Liver (tissue), 9 donors: ENCODE data around the gene PDE4B. TPM values are rescaled to one million over a fixed set of nuclear protein-coding genes. Genes with fewer than 3 reads are reported as not detected.

ENCODE experiments used
- DNase-seq: peaks from one replicate; pipeline ENCODE4 v3.0.0-alpha.2; 2017; ENCODE audit warnings: low spot score
- H3K27ac ChIP-seq, 2 donors: one replicate each; pipeline ENCODE4 v1.7.0; 2013; ENCODE audit warnings: inconsistent platforms in 2 of 2, low read length in 2 of 2, control low read depth in 1 of 2, low read depth in 1 of 2, mild to moderate bottlenecking in 1 of 2
- H3K27me3 ChIP-seq, 4 donors: one replicate each; pipeline versions ENCODE4 v1.6.1 to v1.7.0; 2013; ENCODE audit warnings: low read length in 3 of 4, inconsistent platforms in 1 of 4, mild to moderate bottlenecking in 1 of 4, moderate library complexity in 1 of 4; ENCODE audit not compliant: control insufficient read depth in 4 of 4, insufficient read depth in 4 of 4
- H3K36me3 ChIP-seq, 4 donors: one replicate each; pipeline versions ENCODE4 v1.6.1 to v1.7.0; 2013; ENCODE audit warnings: low read length in 3 of 4, mild to moderate bottlenecking in 3 of 4, low read depth in 1 of 4, moderate library complexity in 1 of 4; ENCODE audit not compliant: control insufficient read depth in 4 of 4, insufficient read depth in 3 of 4
- H3K4me1 ChIP-seq, 4 donors: one replicate each; pipeline versions ENCODE4 v1.6.1 to v1.7.0; 2013; ENCODE audit warnings: low read length in 3 of 4, mild to moderate bottlenecking in 3 of 4, moderate library complexity in 1 of 4; ENCODE audit not compliant: control insufficient read depth in 4 of 4, insufficient read depth in 4 of 4
- H3K4me3 ChIP-seq, 3 donors: one replicate each; pipeline versions ENCODE4 v1.6.1 to v1.7.0; 2013; ENCODE audit warnings: low read length in 3 of 3, control low read depth in 1 of 3, low read depth in 1 of 3, mild to moderate bottlenecking in 1 of 3
- H3K9ac ChIP-seq, 2 donors: one replicate each; pipeline ENCODE4 v1.7.0; 2013; ENCODE audit warnings: low read length in 2 of 2, mild to moderate bottlenecking in 2 of 2, moderate library complexity in 2 of 2, control low read depth in 1 of 2, low read depth in 1 of 2
- H3K9me3 ChIP-seq, 4 donors: one replicate each; pipeline versions ENCODE4 v1.6.1 to v1.7.0; 2013; ENCODE audit warnings: low read length in 3 of 4; ENCODE audit not compliant: control insufficient read depth in 4 of 4
- EGR1 ChIP-seq, 2 donors: IDR thresholded peaks; 2 replicates each; pipeline ENCODE4 v1.6.1; 2016 to 2018; ENCODE audit warnings: antibody characterized with exemption in 2 of 2, low read depth in 2 of 2
- FOXA1 ChIP-seq: IDR thresholded peaks from 2 replicates; pipeline ENCODE4 v1.6.1; 2016; ENCODE audit warnings: antibody characterized with exemption
- FOXA2 ChIP-seq: IDR thresholded peaks from 2 replicates; pipeline ENCODE4 v1.6.1; 2016; ENCODE audit warnings: antibody characterized with exemption
- HNF4A ChIP-seq, 2 donors: conservative IDR thresholded peaks; 2 replicates each; pipeline ENCODE4 v1.6.1; 2016; ENCODE audit warnings: antibody characterized with exemption in 2 of 2, mild to moderate bottlenecking in 2 of 2
- HNF4G ChIP-seq: IDR thresholded peaks from 2 replicates; pipeline ENCODE4 v1.6.1; 2016; ENCODE audit warnings: antibody characterized with exemption
- JUND ChIP-seq, 2 donors: IDR thresholded peaks; 2 replicates each; pipeline ENCODE4 v1.6.1; 2016; ENCODE audit warnings: antibody characterized with exemption in 2 of 2
- NR2F2 ChIP-seq: IDR thresholded peaks from 2 replicates; pipeline ENCODE4 v1.6.1; 2016; ENCODE audit warnings: antibody characterized with exemption
- SP1 ChIP-seq: IDR thresholded peaks from 2 replicates; pipeline ENCODE4 v1.6.1; 2018; ENCODE audit warnings: antibody characterized with exemption, mild to moderate bottlenecking
- TAF1 ChIP-seq: conservative IDR thresholded peaks from 2 replicates; pipeline ENCODE4 v1.6.1; 2016; ENCODE audit warnings: antibody characterized with exemption, mild to moderate bottlenecking
- YY1 ChIP-seq: IDR thresholded peaks from 2 replicates; pipeline ENCODE4 v1.6.1; 2016; ENCODE audit warnings: antibody characterized with exemption, mild to moderate bottlenecking
- whole genome bisulfite sequencing: extraction: QIAGEN DNeasy Blood & Tissue Kit; methylation state at CpG from one replicate; pipeline ENCODE4 v1.1.7; 2013; 5-methylcytosine and 5-hydroxymethylcytosine counted together
- polyA plus RNA-seq, 2 donors: library from polyadenylated mRNA; stranded (reverse) in 1 of 2; unstranded in 1 of 2; fragments of 200-250 nt in 1 of 2; fragments of >200 nt in 1 of 2; fragmentation: Nextera tagmentation in 1 of 2; extraction: Ambion mirVana in 1 of 2; gene quantifications; one replicate each; pipeline versions ENCODE4 v1.2.1 to v1.2.3, GENCODE V29; 2013 to 2015
- total RNA-seq, 2 donors: library from RNA; depleted of rRNA; stranded (reverse); fragments of >200 nt; gene quantifications; one replicate each; pipeline ENCODE4 v1.2.3, GENCODE V29; 2014
- TF ChIP-seq, protein P1 (sequence below): IDR thresholded peaks from 2 replicates; pipeline ENCODE4 v1.6.1; 2016; ENCODE audit warnings: antibody characterized with exemption
- TF ChIP-seq, protein P2 (sequence below): IDR thresholded peaks from 2 replicates; pipeline ENCODE4 v1.6.1; 2016; ENCODE audit warnings: antibody characterized with exemption
- TF ChIP-seq, protein P3 (sequence below): IDR thresholded peaks from 2 replicates; pipeline ENCODE4 v1.6.1; 2016; ENCODE audit warnings: antibody characterized with exemption, mild to moderate bottlenecking
- TF ChIP-seq, protein P4 (sequence below): IDR thresholded peaks from 2 replicates; pipeline ENCODE4 v1.6.1; 2016; ENCODE audit warnings: antibody characterized with exemption
- donor health status: healthy.
- donor health status: healthy.
- donor health status: healthy.
- donor health status: healthy.
- donor health status: healthy.

PDE4B gene
- total and polyA plus RNA-seq, 4 donors = 1.9 to 3.9 (median 2.7) TPM

GRCh38 chr1:65764052-65764451 is 28.6 kb upstream of the PDE4B start:
- no peak overlapping the region for H3K27ac ChIP-seq
- no peak overlapping the region for H3K9ac ChIP-seq
- H3K27me3 ChIP-seq = no peaks in the 10 kb centered on the region
- H3K36me3 ChIP-seq = peaks cover 0 to 1% (median 0%) of the 10 kb centered on the region in 4 donors
- no peaks in the 10 kb centered on the region for H3K4me1 ChIP-seq
- DNase-seq = no peak
- no peaks in the 10 kb centered on the region for H3K9me3 ChIP-seq
- TF ChIP-seq FOXA2 (no peak), JUND (IDR thresholded peaks at IDR 0.05) (no peak), YY1 (no peak)
- no peak overlapping the region for H3K4me3 ChIP-seq

DNA sequence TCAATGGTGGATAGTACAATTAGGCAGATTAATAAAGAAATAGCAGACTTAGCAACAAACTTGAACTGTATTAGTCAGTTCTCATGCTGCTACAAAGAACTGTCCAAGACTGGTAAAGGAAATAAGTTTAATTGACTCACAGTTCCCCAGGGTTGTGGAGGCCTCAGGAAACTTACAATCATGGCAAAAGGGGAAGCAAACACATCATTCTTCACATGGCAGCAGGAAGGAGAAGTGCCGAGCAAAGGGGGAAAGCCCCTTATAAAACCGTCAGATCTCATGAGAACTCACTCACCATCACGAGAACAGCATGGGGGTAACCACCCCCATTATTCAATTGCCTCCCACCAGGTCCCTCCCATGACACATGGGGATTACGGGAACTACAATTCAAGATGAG is 27.1 kb upstream of the PDE4B start:
- no peak for DNase-seq
- Histone ChIP-seq H3K9me3 (no peaks in the 10 kb centered on the region), H3K27ac (no peak overlapping the region), H3K9ac (no peak overlapping the region), H3K4me3 (no peak overlapping the region), H3K4me1 (no peaks in the 10 kb centered on the region), H3K36me3 (peaks cover 0 to 1% (median 0%) of the 10 kb centered on the region in 4 donors), H3K27me3 (no peaks in the 10 kb centered on the region)
- TF ChIP-seq TAF1 (no peak), NR2F2 (no peak)
- TF ChIP-seq, protein P1, sequence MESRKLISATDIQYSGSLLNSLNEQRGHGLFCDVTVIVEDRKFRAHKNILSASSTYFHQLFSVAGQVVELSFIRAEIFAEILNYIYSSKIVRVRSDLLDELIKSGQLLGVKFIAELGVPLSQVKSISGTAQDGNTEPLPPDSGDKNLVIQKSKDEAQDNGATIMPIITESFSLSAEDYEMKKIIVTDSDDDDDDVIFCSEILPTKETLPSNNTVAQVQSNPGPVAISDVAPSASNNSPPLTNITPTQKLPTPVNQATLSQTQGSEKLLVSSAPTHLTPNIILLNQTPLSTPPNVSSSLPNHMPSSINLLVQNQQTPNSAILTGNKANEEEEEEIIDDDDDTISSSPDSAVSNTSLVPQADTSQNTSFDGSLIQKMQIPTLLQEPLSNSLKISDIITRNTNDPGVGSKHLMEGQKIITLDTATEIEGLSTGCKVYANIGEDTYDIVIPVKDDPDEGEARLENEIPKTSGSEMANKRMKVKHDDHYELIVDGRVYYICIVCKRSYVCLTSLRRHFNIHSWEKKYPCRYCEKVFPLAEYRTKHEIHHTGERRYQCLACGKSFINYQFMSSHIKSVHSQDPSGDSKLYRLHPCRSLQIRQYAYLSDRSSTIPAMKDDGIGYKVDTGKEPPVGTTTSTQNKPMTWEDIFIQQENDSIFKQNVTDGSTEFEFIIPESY = no peak
- TF ChIP-seq, protein P2, sequence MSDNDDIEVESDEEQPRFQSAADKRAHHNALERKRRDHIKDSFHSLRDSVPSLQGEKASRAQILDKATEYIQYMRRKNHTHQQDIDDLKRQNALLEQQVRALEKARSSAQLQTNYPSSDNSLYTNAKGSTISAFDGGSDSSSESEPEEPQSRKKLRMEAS = no peak
- 77% methylated on average over 4 of the region's 4 CpGs for WGBS

- Histone ChIP-seq H3K27ac (no peak overlapping the region), H3K36me3 (peaks cover 0 to 1% (median 0%) of the 10 kb centered on the region in 4 donors), H3K9me3 (no peaks in the 10 kb centered on the region), H3K4me1 (no peaks in the 10 kb centered on the region), H3K27me3 (no peaks in the 10 kb centered on the region), H3K9ac (no peak overlapping the region), H3K4me3 (no peak overlapping the region)
- no peak for DNase-seq
- TF ChIP-seq JUND (IDR thresholded peaks at IDR 0.05) = no peak
- no peak for TF ChIP-seq HNF4G
- TF ChIP-seq EGR1 (IDR thresholded peaks at IDR 0.05; ENCODE audit: low read depth in 2 of 2) = no peak
- TF ChIP-seq HNF4A (conservative IDR thresholded peaks at IDR 0.05) = no peak
- no peak for TF ChIP-seq SP1
- TF ChIP-seq, protein P3, sequence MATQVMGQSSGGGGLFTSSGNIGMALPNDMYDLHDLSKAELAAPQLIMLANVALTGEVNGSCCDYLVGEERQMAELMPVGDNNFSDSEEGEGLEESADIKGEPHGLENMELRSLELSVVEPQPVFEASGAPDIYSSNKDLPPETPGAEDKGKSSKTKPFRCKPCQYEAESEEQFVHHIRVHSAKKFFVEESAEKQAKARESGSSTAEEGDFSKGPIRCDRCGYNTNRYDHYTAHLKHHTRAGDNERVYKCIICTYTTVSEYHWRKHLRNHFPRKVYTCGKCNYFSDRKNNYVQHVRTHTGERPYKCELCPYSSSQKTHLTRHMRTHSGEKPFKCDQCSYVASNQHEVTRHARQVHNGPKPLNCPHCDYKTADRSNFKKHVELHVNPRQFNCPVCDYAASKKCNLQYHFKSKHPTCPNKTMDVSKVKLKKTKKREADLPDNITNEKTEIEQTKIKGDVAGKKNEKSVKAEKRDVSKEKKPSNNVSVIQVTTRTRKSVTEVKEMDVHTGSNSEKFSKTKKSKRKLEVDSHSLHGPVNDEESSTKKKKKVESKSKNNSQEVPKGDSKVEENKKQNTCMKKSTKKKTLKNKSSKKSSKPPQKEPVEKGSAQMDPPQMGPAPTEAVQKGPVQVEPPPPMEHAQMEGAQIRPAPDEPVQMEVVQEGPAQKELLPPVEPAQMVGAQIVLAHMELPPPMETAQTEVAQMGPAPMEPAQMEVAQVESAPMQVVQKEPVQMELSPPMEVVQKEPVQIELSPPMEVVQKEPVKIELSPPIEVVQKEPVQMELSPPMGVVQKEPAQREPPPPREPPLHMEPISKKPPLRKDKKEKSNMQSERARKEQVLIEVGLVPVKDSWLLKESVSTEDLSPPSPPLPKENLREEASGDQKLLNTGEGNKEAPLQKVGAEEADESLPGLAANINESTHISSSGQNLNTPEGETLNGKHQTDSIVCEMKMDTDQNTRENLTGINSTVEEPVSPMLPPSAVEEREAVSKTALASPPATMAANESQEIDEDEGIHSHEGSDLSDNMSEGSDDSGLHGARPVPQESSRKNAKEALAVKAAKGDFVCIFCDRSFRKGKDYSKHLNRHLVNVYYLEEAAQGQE = no peak
- no peak for TF ChIP-seq NR2F2
- TF ChIP-seq, protein P1 = no peak
- no peak for TF ChIP-seq FOXA1
- TF ChIP-seq, protein P4, sequence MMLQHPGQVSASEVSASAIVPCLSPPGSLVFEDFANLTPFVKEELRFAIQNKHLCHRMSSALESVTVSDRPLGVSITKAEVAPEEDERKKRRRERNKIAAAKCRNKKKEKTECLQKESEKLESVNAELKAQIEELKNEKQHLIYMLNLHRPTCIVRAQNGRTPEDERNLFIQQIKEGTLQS = no peak
- WGBS = 85% methylated on average over 2 of the region's 2 CpGs
Measured at GRCh38 chr1:65769636-65770035, 23.1 kb upstream of the PDE4B start.
